ENCODE measurements around the gene NSMCE1. TPM values are rescaled to one million over a fixed set of nuclear protein-coding genes. Genes with fewer than 3 reads are reported as not detected.

Gene NSMCE1
- total and polyA plus RNA-seq, 4 experiments from 2014 or later: 66.6 to 202 (median 106) TPM

GRCh38 chr16:27191352-27191924 is 77.1 kb downstream of the NSMCE1 start:
- Histone ChIP-seq H3K4me1 (ENCODE audit: insufficient read depth, low read length) (peaks cover 26% of the 10 kb centered on the region), H3K36me3 (ENCODE audit: insufficient read depth, low read length) (no peaks in the 10 kb centered on the region), H3K4me3 (ENCODE audit: low read length in 2 of 2) (no peak overlapping the region), H3K27me3 (ENCODE audit: insufficient read depth, low read length) (no peaks in the 10 kb centered on the region), H3K27ac (ENCODE audit: low read depth, low read length) (no peak overlapping the region), H3K9me3 (ENCODE audit: control insufficient read depth in 1 of 2, low read length in 2 of 2) (no peaks in the 10 kb centered on the region)
- DNase-seq: no peak
- no peak overlapping the region for H3K4me3 Mint-ChIP-seq
- intact Hi-C loops (cut with micrococcal nuclease): no loop called here
- POLR2A ChIA-PET (ENCODE audit: partially characterized antibody): interaction anchor here (1.0 to 5.3 kb wide), 2 partner anchors 12 kb away, joined by 3 to 33 read pairs; partner anchors contain the start of gene KDM8
- H3K4me1 Mint-ChIP-seq: peaks cover 22 to 38% (median 28%) of the 10 kb centered on the region in 4 donors
- no peaks in the 10 kb centered on the region for H3K9me3 Mint-ChIP-seq
- H3K36me3 Mint-ChIP-seq: no peaks in the 10 kb centered on the region
- peak overlapping the region in 2 of 7 donors; percentile 55 to 75 for H3K27ac Mint-ChIP-seq
- CTCF ChIA-PET (ENCODE audit: partially characterized antibody): interaction anchor here (1.2 to 11.1 kb wide), 3 partner anchors 13 to 18 kb away, joined by 3 to 164 read pairs (median 3); no protein-coding TSS in a partner anchor
- no peaks in the 10 kb centered on the region for H3K27me3 Mint-ChIP-seq

- Histone ChIP-seq H3K27ac (ENCODE audit: low read depth, low read length) (no peak overlapping the region), H3K27me3 (ENCODE audit: insufficient read depth, low read length) (no peaks in the 10 kb centered on the region), H3K9me3 (ENCODE audit: control insufficient read depth in 1 of 2, low read length in 2 of 2) (no peaks in the 10 kb centered on the region), H3K4me1 (ENCODE audit: insufficient read depth, low read length) (peaks cover 15% of the 10 kb centered on the region), H3K4me3 (ENCODE audit: low read length in 2 of 2) (no peak overlapping the region), H3K36me3 (ENCODE audit: insufficient read depth, low read length) (no peaks in the 10 kb centered on the region)
- Mint-ChIP-seq H3K4me1 (peaks cover 14 to 33% (median 20%) of the 10 kb centered on the region in 4 donors), H3K9me3 (no peaks in the 10 kb centered on the region), H3K27me3 (no peaks in the 10 kb centered on the region), H3K4me3 (no peak overlapping the region), H3K36me3 (no peaks in the 10 kb centered on the region), H3K27ac (peak overlapping the region in 1 of 7 donors; percentile 22)
- intact Hi-C loops (cut with micrococcal nuclease): no loop called here
- ChIA-PET CTCF (ENCODE audit: partially characterized antibody) (interaction anchor here (1.5 to 11.1 kb wide), 2 partner anchors 12 to 16 kb away, joined by 3 to 164 read pairs; no protein-coding TSS in a partner anchor), POLR2A (ENCODE audit: partially characterized antibody) (interaction anchor here (1.0 to 1.4 kb wide), 4 partner anchors 9 to 21 kb away, joined by 3 to 6 read pairs (median 4); partner anchors contain the start of gene KDM8)
- no peak for DNase-seq
Measured at GRCh38 chr16:27190316-27190871, 78.2 kb downstream of the NSMCE1 start.

- no peaks in the 10 kb centered on the region for H3K9me3 ChIP-seq (ENCODE audit: control insufficient read depth in 1 of 2, low read length in 2 of 2)
- no peak for DNase-seq
- ChIA-PET CTCF (ENCODE audit: partially characterized antibody) (interaction anchor here (0.7 to 11.1 kb wide), 4 partner anchors 10 to 78 kb away, joined by 3 to 164 read pairs (median 10); no protein-coding TSS in a partner anchor), POLR2A (ENCODE audit: partially characterized antibody) (interaction anchor here (1.4 kb wide), 3 partner anchors 10 to 20 kb away, joined by 3 to 6 read pairs (median 5); partner anchors contain the start of gene KDM8)
- Mint-ChIP-seq H3K4me1 (peaks cover 7 to 23% (median 11%) of the 10 kb centered on the region in 4 donors), H3K27ac (no peak overlapping the region), H3K27me3 (no peaks in the 10 kb centered on the region), H3K4me3 (no peak overlapping the region), H3K9me3 (no peaks in the 10 kb centered on the region), H3K36me3 (no peaks in the 10 kb centered on the region)
- intact Hi-C loops (cut with micrococcal nuclease): no loop called here
- no peaks in the 10 kb centered on the region for H3K36me3 ChIP-seq (ENCODE audit: insufficient read depth, low read length)
- no peak overlapping the region for H3K27ac ChIP-seq (ENCODE audit: low read depth, low read length)
- peaks cover 6% of the 10 kb centered on the region for H3K4me1 ChIP-seq (ENCODE audit: insufficient read depth, low read length)
- H3K27me3 ChIP-seq (ENCODE audit: insufficient read depth, low read length): no peaks in the 10 kb centered on the region
- H3K4me3 ChIP-seq (ENCODE audit: low read length in 2 of 2): no peak overlapping the region
Measured at GRCh38 chr16:27189335-27189972, 79.1 kb downstream of the NSMCE1 start.

- CTCF ChIA-PET (ENCODE audit: partially characterized antibody): interaction anchor here (0.7 to 2.2 kb wide), 4 partner anchors 9 to 180 kb away, joined by 3 to 15 read pairs (median 4); no protein-coding TSS in a partner anchor
- Mint-ChIP-seq H3K4me1 (peaks cover 5 to 16% (median 7%) of the 10 kb centered on the region in 4 donors), H3K9me3 (no peaks in the 10 kb centered on the region), H3K27me3 (no peaks in the 10 kb centered on the region), H3K4me3 (no peak overlapping the region), H3K27ac (peak overlapping the region in 1 of 7 donors; percentile 22), H3K36me3 (no peaks in the 10 kb centered on the region)
- Histone ChIP-seq H3K4me1 (ENCODE audit: insufficient read depth, low read length) (no peaks in the 10 kb centered on the region), H3K36me3 (ENCODE audit: insufficient read depth, low read length) (no peaks in the 10 kb centered on the region), H3K27ac (ENCODE audit: low read depth, low read length) (no peak overlapping the region), H3K27me3 (ENCODE audit: insufficient read depth, low read length) (no peaks in the 10 kb centered on the region), H3K4me3 (ENCODE audit: low read length in 2 of 2) (no peak overlapping the region), H3K9me3 (ENCODE audit: control insufficient read depth in 1 of 2, low read length in 2 of 2) (no peaks in the 10 kb centered on the region)
- intact Hi-C loops (cut with micrococcal nuclease): no loop called here
- POLR2A ChIA-PET (ENCODE audit: partially characterized antibody): interaction anchor here (0.7 to 2.6 kb wide), 2 partner anchors 15 to 1300 kb away, joined by 4 to 7 read pairs; no protein-coding TSS in a partner anchor
- DNase-seq: no peak
Measured at GRCh38 chr16:27188633-27189032, 79.9 kb downstream of the NSMCE1 start.

DNA sequence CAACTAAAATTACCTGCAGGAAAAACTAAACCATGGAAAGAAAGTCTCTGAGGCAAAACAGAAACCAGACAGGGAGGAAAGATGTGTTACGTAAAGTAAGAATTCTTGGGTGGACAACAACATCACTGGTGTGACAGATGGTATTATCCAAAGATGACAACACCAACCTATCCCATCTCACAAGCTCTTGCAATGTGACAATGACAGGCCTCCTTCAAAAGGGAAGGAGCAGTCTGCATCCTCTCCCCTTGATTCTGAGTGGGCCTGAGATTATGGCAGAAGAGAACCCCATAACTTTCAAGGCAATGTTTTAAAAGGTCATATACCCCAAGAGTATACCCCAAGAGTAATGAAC is 82.8 kb downstream of the NSMCE1 start:
- no peaks in the 10 kb centered on the region for H3K4me1 ChIP-seq (ENCODE audit: insufficient read depth, low read length)
- H3K36me3 Mint-ChIP-seq: no peaks in the 10 kb centered on the region
- H3K36me3 ChIP-seq (ENCODE audit: insufficient read depth, low read length): no peaks in the 10 kb centered on the region
- no peaks in the 10 kb centered on the region for H3K27me3 Mint-ChIP-seq
- ChIA-PET CTCF (ENCODE audit: partially characterized antibody) (interaction anchor here (1.5 kb wide), 1 partner anchor 12 kb away, joined by 4 read pairs; no protein-coding TSS in a partner anchor), POLR2A (ENCODE audit: partially characterized antibody) (interaction anchor here (1.0 kb wide), 1 partner anchor 13 kb away, joined by 3 read pairs; no protein-coding TSS in a partner anchor)
- no peak overlapping the region for H3K4me3 Mint-ChIP-seq
- peaks cover 0 to 3% (median 0%) of the 10 kb centered on the region in 8 donors for H3K9me3 Mint-ChIP-seq
- no peaks in the 10 kb centered on the region for H3K27me3 ChIP-seq (ENCODE audit: insufficient read depth, low read length)
- H3K4me3 ChIP-seq (ENCODE audit: low read length in 2 of 2): no peak overlapping the region
- no peaks in the 10 kb centered on the region for H3K9me3 ChIP-seq (ENCODE audit: control insufficient read depth in 1 of 2, low read length in 2 of 2)
- intact Hi-C loops (cut with micrococcal nuclease): no loop called here
- H3K4me1 Mint-ChIP-seq: peaks cover 0 to 15% (median 7%) of the 10 kb centered on the region in 4 donors
- DNase-seq: no peak
- H3K27ac ChIP-seq (ENCODE audit: low read depth, low read length): no peak overlapping the region
- peak overlapping the region in 2 of 7 donors; percentile 31 to 72 for H3K27ac Mint-ChIP-seq

DNA sequence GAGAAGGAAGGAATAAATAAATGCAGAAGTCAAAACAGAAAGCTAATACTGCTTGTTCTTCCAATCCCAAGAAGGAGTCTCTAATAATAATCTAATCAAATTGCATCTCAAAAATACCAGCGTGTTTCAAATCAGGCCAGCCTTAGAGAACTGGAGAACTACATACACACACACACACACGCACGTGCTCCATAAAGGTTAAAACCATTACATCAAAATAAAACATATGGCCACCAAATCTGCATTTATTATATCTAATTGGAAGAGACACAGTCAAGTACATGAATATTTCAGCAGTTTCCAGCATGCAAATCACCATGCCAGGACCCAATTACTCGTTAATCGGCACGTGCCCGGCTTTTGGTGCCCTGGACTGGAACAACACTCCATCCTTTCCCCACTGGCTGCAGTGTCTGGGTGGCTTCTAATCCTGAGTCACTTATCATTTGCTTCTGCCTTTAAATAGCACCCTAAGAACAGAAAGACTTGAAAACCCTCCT is 85.6 kb downstream of the NSMCE1 start:
- Mint-ChIP-seq H3K27ac (no peak overlapping the region), H3K4me3 (no peak overlapping the region), H3K36me3 (no peaks in the 10 kb centered on the region), H3K27me3 (no peaks in the 10 kb centered on the region), H3K9me3 (peaks cover 0 to 3% (median 0%) of the 10 kb centered on the region in 8 donors), H3K4me1 (peaks cover 14 to 27% (median 21%) of the 10 kb centered on the region in 4 donors)
- CTCF ChIA-PET (ENCODE audit: partially characterized antibody): interaction anchor here (1.3 to 23.4 kb wide), 3 partner anchors 12 to 29 kb away, joined by 3 to 415 read pairs (median 4); no protein-coding TSS in a partner anchor
- peaks cover 20% of the 10 kb centered on the region for H3K4me1 ChIP-seq (ENCODE audit: insufficient read depth, low read length)
- no peaks in the 10 kb centered on the region for H3K36me3 ChIP-seq (ENCODE audit: insufficient read depth, low read length)
- POLR2A ChIA-PET (ENCODE audit: partially characterized antibody): interaction anchor here (1.4 to 7.2 kb wide), 2 partner anchors 9 to 14 kb away, joined by 3 to 95 read pairs; no protein-coding TSS in a partner anchor
- DNase-seq: no peak
- H3K4me3 ChIP-seq (ENCODE audit: low read length in 2 of 2): no peak overlapping the region
- H3K27me3 ChIP-seq (ENCODE audit: insufficient read depth, low read length): no peaks in the 10 kb centered on the region
- no peaks in the 10 kb centered on the region for H3K9me3 ChIP-seq (ENCODE audit: control insufficient read depth in 1 of 2, low read length in 2 of 2)
- intact Hi-C loops (cut with micrococcal nuclease): no loop called here
- no peak overlapping the region for H3K27ac ChIP-seq (ENCODE audit: low read depth, low read length)

Measured in CD4-positive, alpha-beta memory T cell (primary cell).